NK-92 (cell line): ENCODE data around the gene CMIP.

ENCODE experiments used
- DNase-seq: peaks from one replicate; lab custom pipeline; 2025; ENCODE audit not compliant: unreplicated experiment; lab: John Stamatoyannopoulos, UW

Gene CMIP

DNA sequence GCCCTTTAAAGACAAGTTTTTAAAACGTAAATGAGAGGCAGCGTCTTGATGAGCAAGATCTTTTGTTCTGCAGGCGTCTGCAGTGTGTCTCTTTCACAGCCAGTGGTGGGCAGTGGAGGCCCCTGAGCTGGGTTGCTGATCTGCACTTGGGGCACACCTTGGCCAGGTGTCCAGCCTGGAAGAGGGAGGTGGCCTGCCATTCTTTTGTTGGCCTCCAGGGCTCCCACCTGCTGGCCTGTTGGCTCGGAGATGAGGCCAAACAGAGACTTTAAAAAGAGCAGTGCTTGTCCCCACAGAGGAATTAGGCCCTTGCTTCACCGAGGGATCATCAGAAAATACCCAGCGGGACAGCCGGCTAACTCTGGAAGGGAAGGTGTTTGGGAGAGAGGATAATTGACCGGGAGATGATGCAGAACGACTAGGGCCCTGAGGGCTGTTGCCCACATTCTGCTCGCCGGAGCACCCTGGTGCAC is 188.6 kb downstream of the CMIP start:
- DNase-seq, result no peak

GRCh38 chr16:81633680-81634379 is 189.2 kb downstream of the CMIP start:
- DNase-seq, result no peak

- DNase-seq, result no peak
These were observed 189.9 kb downstream of the CMIP start for GRCh38 chr16:81634380-81635062.

DNA sequence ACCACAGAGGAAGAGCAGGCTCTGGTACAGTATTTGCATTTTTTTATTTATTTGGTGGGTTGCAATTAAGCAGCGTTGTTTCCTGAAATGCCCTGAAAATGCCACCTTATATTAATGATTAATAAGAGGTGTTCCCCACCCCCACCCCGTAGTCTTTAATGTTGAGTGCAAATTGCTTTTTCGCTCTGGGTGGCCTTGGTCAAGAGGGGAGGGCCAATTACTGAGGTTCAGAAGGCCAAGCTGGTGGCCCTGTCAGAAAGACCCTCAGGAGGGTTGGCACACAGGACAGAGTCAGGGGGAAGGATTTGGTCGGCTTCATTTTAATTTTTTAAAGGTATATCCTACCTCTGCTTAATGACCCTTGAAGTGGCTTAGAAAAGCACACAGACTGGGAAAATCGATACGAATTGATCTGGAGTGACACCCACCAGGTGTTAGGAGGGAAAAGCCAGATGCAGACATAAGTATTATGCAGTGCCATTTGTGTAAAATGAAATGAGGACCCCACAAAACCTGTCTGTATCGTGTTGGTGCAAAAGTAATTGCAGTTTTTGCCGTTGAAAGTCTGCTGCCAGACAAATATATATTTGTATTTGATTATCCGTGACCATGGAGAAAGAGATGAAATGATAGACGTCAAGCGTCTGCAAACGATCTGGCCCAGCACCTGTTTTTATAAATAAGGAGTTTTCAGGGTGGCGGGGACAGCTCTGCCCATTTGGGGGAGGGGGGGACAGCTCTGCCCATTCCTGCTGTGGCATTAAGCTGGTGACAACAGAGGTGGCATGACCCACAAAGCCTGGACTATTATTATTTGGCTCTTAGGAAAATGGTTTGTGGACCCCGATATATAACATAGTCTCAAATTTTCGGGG is 190.7 kb downstream of the CMIP start:
- DNase-seq, result no peak

DNA sequence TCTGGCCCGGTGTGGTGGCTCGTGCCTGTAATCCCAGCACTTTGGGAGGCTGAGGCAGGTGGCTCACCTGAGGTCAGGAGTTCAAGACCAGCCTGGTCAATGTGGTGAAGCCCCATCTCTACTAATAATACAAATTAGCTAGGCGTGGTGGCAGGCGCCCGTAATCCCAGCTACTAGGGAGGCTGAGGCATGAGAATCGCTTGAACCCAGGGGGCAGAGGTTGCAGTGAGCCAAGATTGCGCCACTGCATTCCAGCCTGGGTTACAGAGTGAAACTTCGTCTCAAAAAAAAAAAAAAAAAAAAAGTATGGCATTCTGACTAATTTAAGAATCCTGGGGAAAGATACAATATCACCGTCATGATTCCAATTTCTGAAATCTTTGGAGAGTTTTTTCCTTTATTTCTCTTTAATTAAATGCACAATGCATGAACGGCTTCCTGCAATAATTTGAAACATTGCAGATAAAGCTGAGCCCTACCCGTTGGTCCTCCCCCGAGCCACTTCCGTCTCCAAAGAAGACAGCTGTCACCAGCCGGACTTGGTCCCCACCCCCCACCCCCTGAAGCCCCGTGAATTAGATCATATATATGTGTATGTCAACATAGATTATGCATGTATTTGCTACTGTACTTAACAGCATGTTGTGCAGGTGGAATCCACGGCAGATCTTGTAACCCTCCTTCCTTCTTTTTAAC is 191.8 kb downstream of the CMIP start:
- DNase-seq, result no peak

GRCh38 chr16:81637336-81638235 is 193.0 kb downstream of the CMIP start:
- no peak for DNase-seq

DNA sequence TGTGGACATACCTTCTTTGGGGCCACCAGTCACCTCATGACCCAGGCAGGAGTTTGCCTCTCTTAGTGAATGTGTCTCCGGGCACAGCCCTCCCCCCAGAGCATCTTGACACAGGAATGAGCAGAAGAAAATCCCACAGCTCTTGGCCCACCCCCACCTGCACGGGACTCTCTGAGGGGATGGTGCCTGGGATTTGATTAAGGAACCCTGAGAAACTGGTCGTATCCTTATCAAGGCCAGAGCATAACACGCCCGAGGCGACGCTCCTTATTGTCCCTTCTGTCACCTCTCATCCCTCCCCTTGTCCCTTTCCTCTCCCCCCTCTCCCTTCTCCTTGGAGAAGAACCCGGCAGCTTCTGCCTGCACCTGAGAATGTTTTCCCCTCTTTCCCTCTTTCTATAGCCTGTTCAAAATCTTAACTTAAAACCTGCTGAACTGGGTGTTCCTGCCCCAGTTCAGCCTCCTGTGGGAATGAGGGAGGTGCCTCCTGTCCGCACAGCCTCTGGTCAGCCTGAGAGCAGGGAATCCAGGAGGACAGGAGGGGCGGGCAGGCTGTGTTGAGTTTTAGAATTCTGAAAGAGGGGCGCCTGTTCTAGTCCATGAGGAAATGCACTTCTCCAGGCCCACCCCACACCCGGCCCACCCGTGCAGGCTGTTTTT is 193.8 kb downstream of the CMIP start:
- no peak for DNase-seq

DNA sequence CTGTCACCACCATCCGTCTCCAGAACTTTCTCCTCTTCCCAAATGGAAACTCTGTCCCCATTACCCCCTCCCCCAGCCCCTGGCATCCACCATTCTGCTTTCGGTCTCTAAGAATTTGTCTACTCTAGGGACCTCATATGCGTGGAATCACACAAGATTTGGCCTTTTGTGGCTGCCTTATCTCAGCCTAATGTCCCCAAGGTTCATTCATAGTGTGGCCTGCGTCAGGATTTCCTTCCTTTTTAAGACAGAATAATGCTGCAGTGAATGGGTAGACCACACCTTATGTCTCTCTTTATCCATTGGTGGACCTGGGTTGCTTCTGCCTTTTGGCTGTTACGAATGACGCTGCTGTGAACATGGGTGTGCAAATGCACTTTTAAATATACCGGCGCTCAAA is 194.7 kb downstream of the CMIP start:
- DNase-seq, result no peak

DNA sequence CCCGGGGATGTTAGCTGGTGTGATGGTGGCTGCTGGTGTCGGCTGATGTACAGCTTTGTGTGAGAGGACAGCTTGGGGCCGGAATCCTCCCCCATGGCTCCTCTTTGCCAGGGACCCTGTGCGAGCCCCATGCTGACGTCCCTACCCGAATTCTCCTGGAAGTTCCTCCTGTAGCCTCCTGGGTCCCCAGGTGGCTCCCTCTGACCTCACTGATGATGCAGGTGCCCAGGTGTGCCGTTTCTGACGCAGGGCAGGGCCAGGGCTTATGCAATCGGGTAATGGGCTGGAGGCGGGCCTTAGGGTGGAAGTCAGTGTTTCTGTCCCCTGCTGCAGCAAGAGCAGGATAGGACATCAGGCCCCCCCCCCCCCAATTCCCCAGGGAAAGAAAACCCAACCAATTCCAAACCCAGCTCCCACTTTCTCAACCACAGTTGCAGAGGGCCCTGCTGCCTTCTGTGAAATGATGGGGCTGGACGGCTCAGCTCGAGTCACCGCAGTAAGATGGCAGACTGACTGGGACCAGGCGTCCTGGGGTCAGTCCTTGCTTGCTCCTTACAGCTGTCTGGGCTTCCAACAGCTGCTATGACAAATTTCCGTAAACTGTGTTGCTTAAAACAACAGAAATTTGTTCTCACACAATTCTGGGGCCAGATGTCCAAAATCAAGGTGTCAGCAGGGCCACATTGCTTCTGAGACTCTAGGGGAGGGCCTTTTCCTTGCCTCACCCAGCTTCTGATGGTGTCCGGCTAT is 195.5 kb downstream of the CMIP start:
- no peak for DNase-seq

- no peak for DNase-seq
These were observed 196.1 kb downstream of the CMIP start for GRCh38 chr16:81640681-81641070.

DNA sequence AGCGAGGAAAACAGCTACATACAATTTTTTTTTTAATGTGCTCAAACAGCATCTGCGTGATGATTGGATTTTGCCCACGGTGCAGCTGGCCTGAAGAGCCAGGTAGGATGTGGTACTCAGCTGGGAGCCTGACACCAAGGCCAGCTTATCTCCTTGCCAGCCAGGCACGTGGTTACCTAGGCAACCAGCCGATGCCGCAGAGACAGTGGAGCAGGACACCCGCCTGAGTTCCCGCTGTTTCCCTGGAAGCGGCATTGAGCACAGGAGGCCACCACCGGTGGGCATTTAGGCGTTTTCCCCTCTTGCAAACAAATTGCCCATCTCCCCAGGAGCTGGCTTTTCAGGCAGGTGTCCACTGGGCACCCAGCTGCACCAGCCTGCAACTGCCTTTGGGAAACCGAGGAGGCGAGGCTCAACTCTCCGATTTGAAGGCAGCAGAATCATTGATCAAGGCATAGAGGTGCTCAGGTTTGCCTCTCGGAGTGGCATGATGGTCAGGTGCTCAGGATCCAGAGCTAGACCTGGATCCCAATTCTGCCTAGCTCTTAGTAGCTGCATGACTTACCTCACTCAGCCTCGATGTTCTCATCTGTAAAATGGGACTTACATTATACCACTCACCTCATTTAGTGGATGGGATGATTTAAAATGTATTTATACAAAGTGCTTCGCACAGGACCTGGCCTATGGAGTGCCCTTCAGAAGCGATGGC is 196.9 kb downstream of the CMIP start:
- DNase-seq, result no peak

DNA sequence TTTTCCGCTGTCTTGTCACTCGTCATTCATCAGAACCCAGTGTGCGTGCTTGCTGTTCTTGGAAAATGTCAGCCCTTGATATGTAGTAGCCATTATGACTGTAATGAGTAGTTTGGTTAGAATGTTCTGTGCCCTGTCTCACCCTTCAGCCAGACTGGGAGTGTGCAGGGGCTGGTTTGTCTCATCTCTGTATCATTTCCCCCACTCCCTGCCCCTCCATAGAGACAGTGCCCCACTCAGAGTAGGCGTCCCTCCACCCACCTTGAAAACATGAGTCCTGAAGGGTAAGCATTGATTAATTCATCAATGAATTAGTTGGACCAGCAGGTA is 197.5 kb downstream of the CMIP start:
- DNase-seq, result no peak

GRCh38 chr16:81642943-81643342 is 198.3 kb downstream of the CMIP start:
- DNase-seq, result no peak

DNA sequence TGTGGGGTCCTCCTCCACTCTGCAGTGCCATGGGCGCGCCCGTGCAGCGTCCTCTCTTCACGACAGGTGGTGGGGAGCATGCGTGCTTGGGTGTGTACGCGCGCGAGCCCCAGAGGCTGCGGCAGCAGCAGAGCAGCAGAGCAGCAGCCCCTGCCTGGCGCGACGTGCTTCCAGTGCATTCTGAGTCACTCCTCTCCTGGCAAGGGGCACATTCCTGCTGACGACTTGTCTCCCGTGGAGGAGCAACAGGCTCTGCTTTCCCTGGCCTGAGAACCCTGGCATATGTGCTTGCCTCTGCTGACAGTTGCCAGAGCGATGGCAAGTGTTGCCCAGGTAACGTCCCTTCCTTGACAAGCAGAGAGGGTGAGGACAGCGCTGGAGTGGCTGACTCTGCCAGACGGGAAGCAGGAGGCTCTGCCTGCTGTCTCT is 200.7 kb downstream of the CMIP start:
- no peak for DNase-seq

GRCh38 chr16:81645925-81646324 is 201.3 kb downstream of the CMIP start:
- DNase-seq, result no peak

DNA sequence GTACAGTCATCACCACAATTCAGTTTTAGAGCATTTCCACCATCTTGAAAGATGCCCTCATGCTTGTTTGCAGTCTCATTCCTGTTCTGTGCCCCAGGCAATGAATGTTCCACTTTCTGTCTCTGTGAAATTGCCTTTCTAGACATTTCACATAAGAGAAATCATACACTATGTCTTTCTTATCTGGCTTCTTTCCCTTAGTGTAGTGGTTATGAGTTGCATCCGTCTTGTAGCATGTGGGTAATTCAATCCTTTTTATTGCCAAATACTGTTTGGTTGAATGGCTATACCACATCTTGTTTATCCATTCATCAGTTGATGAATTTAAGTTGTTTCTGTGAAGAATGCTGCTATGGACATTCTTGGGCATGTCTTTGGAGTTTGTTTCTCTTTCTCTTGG is 202.0 kb downstream of the CMIP start:
- no peak for DNase-seq

DNA sequence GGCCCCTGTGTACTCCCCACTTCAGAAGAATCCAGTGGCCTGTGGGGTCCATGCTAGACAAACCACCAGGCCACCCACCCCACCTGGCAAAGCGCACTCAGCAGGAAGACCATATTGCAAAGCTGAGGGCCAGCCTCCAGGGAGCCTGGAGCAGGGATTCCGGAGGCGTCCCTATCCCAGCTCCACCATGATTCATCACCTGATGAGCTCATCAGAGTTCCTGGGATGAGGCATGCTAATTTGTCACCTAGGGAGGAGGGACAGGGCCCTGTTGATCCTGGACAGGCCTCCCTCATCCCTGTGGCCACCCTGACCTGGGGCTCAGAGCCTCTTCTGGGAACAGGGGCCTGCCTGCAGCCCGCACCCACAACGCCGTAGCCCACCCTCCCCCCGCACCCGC is 202.9 kb downstream of the CMIP start:
- DNase-seq, result no peak

DNA sequence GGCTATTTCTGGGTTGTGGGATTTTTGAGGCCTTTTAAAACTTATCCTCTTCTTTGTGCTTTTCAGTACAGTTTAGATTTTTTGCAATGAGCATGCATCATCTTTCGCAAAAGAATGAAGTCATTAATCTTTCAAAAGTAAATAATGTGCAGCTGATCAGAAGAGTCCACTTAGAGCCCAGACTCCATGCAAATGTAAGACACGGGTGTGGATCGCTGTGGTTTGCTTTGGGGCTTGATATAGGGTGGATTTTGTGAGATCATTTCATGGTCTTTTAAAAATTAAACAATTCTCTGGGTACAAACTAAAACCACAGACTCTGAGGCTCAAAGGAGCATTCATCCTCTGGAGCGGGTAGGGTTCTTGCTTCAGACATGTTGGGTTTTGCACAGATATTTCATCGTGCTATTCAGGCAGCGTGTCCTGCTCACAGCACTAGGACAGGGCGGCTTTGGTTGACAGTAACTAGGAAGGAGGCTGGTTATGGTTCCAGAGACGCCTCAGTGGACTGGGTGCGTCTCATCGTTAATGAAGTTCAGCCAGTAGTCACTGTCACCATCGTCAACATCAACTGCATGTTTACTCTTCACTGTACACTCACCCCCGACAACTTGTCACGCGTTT is 205.1 kb downstream of the CMIP start:
- no peak for DNase-seq
